Measurements from ENCODE around the gene CEP55.

CEP55 gene

DNA sequence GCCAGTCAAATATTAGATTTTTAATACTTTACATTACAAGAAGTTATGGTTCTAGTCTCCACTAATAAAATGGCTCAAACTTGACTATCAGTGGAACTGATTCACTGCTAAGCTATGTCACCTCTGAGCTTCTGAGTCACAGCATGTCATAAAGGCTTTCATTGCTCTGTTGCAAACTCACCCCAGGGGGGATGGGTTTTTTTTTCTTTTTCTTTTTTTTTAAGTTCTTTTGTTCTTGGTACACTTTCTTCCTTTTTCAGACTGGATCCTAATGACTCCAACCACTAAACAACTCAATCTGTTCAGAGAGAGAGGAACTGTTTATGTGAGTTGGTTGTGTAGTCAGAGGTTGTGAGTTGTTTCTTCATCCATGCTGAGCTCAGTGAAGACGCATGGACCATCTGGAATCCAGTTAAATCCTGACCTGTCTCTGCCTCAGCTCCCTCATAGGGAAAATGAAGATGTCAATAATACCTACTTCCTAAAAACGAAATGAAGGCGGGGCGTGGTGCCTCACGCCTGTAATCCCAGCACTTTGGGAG lies 25.2 kb upstream of the CEP55 start:
- no peak for DNase-seq

DNA sequence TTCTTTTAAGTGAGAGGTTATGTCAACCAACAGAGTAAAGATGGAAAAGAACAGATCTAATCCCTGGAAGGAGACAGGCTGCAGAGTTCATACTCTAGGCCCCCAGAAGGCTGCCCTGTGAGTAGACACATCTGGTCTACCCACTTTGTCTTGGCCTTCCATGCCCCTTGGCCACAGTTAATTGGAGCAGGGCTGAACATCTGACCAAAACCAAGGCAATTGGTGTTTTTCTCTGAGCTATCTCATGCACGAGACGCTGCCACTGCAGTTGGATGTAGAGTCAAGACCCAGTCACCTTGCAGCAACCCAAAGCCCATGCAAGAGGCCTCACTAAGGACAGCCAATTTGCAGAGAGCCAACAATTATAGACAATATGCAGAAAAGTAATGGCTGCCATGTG lies 23.3 kb upstream of the CEP55 start:
- DNase-seq: no peak

DNA sequence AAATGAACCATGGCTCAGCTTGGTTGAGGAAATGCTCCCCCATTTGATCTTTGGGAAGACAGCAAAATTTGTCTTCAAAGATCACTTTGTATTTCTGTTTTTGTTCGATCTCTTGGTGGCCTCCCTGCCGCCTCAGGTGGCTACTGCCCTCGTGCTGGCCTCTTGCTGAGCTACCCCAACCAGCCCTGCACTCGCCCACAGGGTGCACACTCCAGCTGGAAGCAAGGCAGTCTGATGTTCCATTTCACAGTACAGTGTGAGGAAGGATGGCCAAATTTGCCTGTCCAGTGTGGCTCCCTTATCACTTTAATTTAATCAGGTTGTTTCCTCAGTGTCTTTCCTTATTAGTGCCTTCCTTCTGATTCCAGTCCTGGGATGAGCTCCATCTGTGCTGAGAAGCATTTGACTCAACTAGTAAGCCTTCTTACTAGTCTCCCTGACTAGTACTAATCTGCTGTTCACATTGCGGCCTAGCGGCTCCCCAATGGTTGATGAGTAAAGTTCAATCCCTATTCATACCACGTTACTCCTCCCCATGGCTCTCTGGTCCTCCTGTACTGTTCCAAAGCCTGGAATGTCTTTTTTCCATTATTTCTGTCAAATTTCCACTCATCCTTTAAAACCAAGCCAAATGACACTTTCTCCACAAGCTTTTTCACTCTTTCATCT lies 22.5 kb upstream of the CEP55 start:
- no peak for DNase-seq

DNA sequence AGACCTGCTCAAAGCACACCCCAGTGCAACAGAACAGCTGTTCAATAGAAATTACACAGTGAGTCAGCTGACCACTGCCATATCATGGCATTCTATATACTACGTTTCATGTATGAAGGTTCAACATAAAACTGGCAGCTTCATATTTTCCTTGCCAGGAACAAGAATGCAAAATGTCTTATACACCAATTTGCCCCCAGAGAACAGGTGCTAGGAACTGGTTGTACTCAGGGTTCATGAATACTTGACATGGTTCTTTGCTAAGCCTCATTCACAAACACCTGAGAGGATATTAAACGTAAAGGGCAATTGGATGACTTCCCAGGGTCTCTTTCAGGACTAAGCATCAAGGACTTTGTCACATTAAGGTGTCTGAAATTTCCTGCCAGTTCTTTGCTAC lies 21.2 kb upstream of the CEP55 start:
- no peak for DNase-seq

DNA sequence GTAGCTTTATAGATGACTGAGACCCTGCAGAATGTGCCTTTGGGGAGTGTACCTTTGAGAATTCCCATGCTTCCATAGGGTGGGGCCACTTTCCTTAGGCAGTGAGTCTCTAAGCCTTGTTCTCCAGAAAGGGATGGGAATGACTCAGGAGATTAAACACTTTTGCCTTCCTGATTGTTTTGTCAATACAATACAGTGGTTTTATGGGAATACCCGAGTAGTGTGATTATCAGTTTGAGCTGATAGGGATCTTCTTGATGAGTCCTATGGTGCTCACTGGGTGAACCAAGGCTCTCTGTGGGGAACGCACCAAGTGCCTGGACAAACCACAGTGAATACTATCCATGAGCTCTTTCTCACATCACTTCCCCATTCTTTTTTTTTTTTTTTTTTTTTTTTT lies 20.5 kb upstream of the CEP55 start:
- no peak for DNase-seq

DNA sequence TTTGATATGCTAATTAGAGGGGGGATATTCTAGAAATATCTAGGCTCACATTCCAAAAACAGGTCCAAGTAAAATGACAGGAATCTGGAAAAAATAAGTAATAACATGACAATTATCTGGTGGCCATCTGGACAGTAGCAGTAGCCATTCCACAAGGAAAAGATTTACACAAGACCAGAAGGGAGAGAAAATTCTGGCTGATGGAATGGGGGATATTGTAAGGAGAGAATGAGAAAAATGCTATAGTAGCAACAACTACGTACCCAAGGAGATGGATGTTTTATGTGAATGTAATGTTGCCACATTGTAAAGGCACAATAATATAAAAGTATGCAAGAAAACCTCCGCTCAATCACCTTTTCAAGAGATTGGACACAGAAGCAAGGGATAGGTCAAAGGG lies 19.7 kb upstream of the CEP55 start:
- no peak for DNase-seq

DNA sequence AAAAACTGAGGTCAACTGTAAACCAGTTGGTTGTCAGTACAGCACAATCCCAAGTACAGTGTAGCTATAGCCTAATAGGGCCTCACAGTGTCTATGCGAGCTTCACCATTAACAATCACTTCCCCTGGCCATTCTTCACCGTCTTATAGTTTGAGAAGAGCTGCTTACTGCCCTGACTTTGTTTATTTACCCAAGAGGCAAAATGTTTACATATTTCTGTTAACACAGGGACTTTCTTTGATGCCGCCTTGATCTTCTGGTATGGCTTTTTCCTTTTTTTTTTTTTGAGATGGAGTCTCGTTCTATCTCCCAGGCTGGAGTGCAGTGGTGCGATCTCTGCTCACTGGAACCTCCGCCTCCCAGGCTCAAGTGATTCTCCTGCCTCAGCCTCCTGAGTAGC lies 17.5 kb upstream of the CEP55 start:
- DNase-seq: no peak

- no peak for DNase-seq
Observed at GRCh38 chr10:93481637-93482144, 14.7 kb upstream of the CEP55 start.

GRCh38 chr10:93482145-93482834 lies 14.1 kb upstream of the CEP55 start, which contains the start of gene MYOF:
TSS of gene MYOF (minus strand) at chr10:93482334. CDS start at chr10:93482194, 140 bp downstream.
- peak; percentile 84 for DNase-seq

- no peak for DNase-seq
Observed at GRCh38 chr10:93485690-93486089, 10.7 kb upstream of the CEP55 start.

DNA sequence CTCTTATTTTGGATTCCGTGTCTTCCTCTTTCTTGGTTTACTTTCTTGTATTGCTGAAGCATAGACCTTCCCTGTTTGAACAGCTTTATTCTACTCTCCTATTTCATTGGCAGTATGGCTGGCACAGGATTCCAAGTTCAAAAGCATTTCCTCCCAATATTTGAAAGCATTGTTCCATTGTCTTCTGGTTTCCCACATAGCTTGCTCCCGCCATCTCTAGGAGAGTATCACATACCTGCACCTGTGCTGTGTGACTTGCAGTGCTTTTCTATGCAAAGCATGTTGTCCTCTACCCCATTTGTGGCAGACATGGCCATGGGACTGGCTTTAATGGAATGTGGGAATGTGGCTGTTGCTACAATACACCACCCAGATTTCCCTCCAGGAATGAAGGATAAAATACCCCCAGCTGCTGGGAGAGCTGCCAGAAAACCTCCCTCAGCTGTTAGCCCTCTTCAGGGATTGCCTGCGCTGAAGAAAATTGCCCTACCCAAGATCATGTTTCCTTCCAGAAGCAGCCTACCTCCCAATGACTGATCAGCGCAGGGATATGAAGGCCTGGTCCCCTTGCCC lies 7.4 kb upstream of the CEP55 start:
- peak; percentile 49 for DNase-seq

DNA sequence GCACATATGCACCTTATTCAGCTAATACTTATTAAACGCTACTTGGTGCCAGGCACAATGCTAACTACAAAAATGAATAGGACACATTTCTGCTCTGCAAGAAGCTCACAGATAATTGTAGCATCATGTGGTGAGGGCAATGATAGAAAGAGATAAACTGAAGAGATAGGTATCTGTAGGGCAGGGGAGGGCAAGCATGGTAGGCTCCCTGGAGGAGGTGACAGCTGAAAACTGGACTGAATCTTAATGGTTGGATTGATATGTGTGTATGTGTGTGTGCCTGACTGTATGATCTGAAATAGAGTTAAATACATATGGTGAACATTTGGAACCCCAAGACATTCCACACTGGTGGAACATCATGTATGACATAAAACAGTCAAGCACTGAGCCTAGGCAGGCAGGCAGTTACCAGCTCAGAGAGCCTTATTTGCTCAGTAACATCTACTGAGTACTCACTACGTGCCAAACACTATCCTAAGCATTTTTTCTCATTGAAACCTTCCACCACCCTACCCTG lies 4.8 kb upstream of the CEP55 start:
- DNase-seq: no peak

GRCh38 chr10:93493162-93493561 lies 3.2 kb upstream of the CEP55 start:
- DNase-seq: no peak

DNA sequence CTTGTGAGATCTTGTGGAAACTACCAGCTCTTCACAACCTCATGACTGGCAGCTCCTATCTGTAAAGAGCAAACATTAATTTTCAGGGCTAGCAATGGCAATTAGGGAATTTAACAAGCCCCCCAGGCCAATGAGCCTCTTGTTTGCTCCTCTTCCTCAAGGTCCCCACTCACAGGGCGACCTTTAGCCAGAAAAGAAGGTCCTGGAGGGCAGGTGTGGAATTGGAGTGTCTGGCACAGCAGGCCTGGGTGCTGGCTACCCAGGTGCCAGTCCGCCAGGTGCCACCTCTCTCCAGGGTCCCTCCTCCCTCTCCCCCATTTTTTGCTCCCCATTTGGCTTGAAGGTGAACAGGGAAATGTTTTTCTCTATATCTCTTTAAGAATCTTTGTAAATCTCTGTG lies 1.9 kb upstream of the CEP55 start:
- DNase-seq: no peak

- peak; percentile 49 for DNase-seq
Observed at GRCh38 chr10:93495654-93496321, 624 bp upstream of the CEP55 start.

- DNase-seq: no peak
Observed at GRCh38 chr10:93498166-93498565, 1.8 kb downstream of the CEP55 start.

DNA sequence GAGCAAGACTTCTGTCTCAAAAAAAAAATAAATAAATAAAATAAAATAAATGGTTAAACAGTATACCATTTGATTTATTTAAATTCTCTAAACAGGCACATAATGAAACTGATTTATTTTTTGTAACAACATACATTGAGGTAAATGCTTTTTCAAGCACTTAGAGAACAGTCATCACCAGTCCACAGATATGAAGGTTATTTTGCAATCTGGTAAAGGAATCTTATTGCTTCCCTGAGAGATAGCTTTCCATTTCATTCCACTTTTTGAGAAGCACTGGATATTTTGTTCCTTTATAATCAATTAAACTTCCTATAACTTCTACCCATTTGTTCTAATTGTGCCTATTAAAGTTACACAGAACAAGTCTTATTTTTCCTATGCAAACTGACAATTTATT lies 5.2 kb downstream of the CEP55 start:
- DNase-seq: no peak

DNA sequence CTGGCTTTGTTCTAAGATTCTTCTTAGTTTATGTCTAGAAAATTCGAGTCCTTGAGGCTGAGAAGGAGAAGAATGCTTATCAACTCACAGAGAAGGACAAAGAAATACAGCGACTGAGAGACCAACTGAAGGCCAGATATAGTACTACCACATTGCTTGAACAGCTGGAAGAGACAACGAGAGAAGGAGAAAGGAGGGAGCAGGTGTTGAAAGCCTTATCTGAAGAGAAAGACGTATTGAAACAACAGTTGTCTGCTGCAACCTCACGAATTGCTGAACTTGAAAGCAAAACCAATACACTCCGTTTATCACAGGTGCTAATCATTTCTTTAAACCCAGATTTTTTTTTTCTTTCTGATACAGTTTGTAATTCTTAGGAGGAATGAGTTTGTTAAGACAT lies 6.7 kb downstream of the CEP55 start:
- no peak for DNase-seq

- DNase-seq: no peak
Observed at GRCh38 chr10:93505075-93505474, 8.7 kb downstream of the CEP55 start.

GRCh38 chr10:93509816-93510215 lies 13.4 kb downstream of the CEP55 start:
- DNase-seq: no peak

GRCh38 chr10:93512565-93512964 lies 16.2 kb downstream of the CEP55 start:
- no peak for DNase-seq

GRCh38 chr10:93513091-93513490 lies 16.7 kb downstream of the CEP55 start:
- DNase-seq: no peak

DNA sequence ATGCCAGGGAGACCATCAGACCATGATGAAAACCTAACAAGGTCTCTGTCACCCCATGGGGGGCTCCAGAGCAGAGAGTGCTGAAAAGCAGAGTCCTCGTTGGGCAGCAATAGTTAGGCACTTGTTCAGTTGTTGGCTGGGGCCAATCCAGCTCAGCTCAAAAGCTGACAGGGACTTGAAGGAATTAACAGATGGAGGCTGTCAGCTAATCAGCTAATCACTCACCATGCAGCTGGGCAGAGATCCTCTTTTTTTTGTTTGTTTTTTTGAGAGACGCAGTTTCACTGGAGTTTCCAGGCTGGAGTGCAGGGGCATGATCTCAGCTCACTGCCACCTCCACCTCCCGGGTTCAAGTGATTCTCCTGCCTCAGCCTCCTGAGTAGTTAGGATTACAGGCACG lies 18.1 kb downstream of the CEP55 start:
- no peak for DNase-seq

All from right hindlimb (tissue), 1 donor.